Measurements from ENCODE around the gene GRK4. TPM values are rescaled to one million over a fixed set of nuclear protein-coding genes. Genes with fewer than 3 reads are reported as not detected.

The GRK4 gene
- total and polyA plus RNA-seq, 2 of the 4 experiments (the other 2 are of a cell fraction) = 1.6 to 2.2 TPM

DNA sequence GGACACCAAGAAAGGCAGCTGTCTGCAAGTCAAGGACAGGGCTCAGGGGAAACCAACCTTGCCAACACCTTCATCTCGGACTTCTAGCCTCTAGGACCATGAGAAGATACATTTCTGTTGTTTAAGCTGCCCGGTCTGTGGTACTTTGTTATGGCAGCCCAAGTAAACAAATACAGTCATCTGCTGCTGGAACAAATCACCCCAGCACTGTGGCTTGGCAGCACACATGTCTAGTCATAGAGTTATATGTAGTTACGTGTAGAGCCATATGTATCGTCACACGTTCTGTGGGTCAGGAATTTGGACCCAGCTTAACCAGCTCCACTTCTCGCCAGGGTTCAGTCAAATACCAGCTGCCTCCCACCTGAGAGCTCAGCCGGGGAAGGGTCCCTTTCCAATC, 108.4 kb downstream of the GRK4 start (continued):
- TF ChIP-seq RAD21 (IDR thresholded peaks at IDR 0.05; ENCODE audit: low read length) (no peak), NFE2L2 (IDR thresholded peaks at IDR 0.05; ENCODE audit: low read depth, low read length) (no peak), POLR2A (IDR thresholded peaks at IDR 0.05; ENCODE audit: low read depth, low read length) (no peak), MAFK (IDR thresholded peaks at IDR 0.05; ENCODE audit: low read depth, low read length) (no peak)

- TF ChIP-seq RAD21 (IDR thresholded peaks at IDR 0.05; ENCODE audit: low read length) = no peak
- no peak for TF ChIP-seq BHLHE40 (IDR thresholded peaks at IDR 0.05; ENCODE audit: low read depth, low read length)
- TF ChIP-seq MAZ (IDR thresholded peaks at IDR 0.05; ENCODE audit: borderline replicate concordance, low read depth, low read length) = 0 out of 2 replicates have a peak, but pooled peaks have one; percentile 35
- Histone ChIP-seq H2AFZ (replicated peaks; ENCODE audit: low read length, poor library complexity) (peak overlapping the region; percentile 99), H3K18ac (ENCODE audit: low read depth, low read length) (no peak overlapping the region), H3K79me1 (ENCODE audit: low read depth in 1 of 2, low read length in 2 of 2) (peaks cover 0 to 23% of the 10 kb centered on the region in 2 experiments; a peak in 2 of 4 replicates), H3K14ac (replicated peaks; ENCODE audit: low read depth, low read length) (0 out of 2 replicates have a peak overlapping the region, but pooled peaks have one; percentile 37), H2BK5ac (ENCODE audit: low read depth, low read length, poor library complexity, severe bottlenecking) (no peak overlapping the region), H2AK5ac (ENCODE audit: low read depth, low read length) (no peak overlapping the region; the same call in 1 of the 2 replicates), H2AK9ac (replicated peaks; ENCODE audit: low read depth, low read length, poor library complexity) (peak overlapping the region; percentile 56), H3K4me1 (ENCODE audit: control insufficient read depth, insufficient read depth, low read length) (peaks cover 4% of the 10 kb centered on the region; the same call in 1 of the 2 replicates), H3K9ac (ENCODE audit: low read depth, low read length) (peak overlapping the region; percentile 84), H3K4ac (ENCODE audit: low read depth, low read length) (peak overlapping the region; percentile 52), H4K20me1 (ENCODE audit: insufficient read depth, low read length) (peaks cover 31% of the 10 kb centered on the region), H2BK15ac (ENCODE audit: low read depth, low read length) (no peak overlapping the region), H2BK120ac (ENCODE audit: low read depth, low read length) (no peak overlapping the region), H3K23ac (ENCODE audit: low read depth, low read length) (no peak overlapping the region), H3K36me3 (ENCODE audit: control insufficient read depth, insufficient read depth, low read length) (no peaks in the 10 kb centered on the region), H3K27ac (ENCODE audit: insufficient read depth, low read length) (peak overlapping the region; percentile 21; the same call in 1 of the 2 replicates), H3K4me2 (ENCODE audit: low read depth, low read length) (peak overlapping the region; percentile 90), H4K5ac (ENCODE audit: low read depth, low read length) (peak overlapping the region; percentile 85), H3K4me3 (ENCODE audit: insufficient read depth, low read depth, low read length) (peak overlapping the region; percentile 89), H3K9me1 (ENCODE audit: insufficient read depth, low read length) (peaks cover 6% of the 10 kb centered on the region), H3K9me3 (ENCODE audit: control insufficient read depth, insufficient read depth, low read length) (no peaks in the 10 kb centered on the region), H3K27me3 (ENCODE audit: control insufficient read depth, insufficient read depth, low read length) (no peaks in the 10 kb centered on the region; the same call in 1 of the 2 replicates), H3K56ac (ENCODE audit: extremely low read depth, insufficient read depth, low read length) (no peak overlapping the region), H4K91ac (ENCODE audit: insufficient read depth, low read depth, low read length) (no peak overlapping the region; the same call in 1 of the 2 replicates), H2BK20ac (ENCODE audit: low read depth, low read length) (no peak overlapping the region), H4K8ac (ENCODE audit: low read depth in 2 of 2, low read length in 2 of 2) (peak overlapping the region in 1 of 2 experiments; percentile 93; a peak in 1 of 4 replicates)
- dilution Hi-C loops (cut with HindIII; ENCODE audit: low sequenced_read_pairs, unreplicated experiment) = no loop called here
- WGBS, 2 experiments (ENCODE audit: extremely low coverage in 2 of 2, insufficient read length in 1 of 2) = 23% methylated on average over 11 of the region's 54 CpGs; no CpG with 5 or more reads in 1 of the 2 experiments
- DNase-seq = no peak
- ChIA-PET CTCF (no interaction called here), POLR2A (ENCODE audit: unreplicated experiment) (no interaction called here)
- ATAC-seq (ENCODE audit: low read depth) = peak; percentile 0
- in situ Hi-C loops (cut with MboI; ENCODE audit: low sequenced_read_pairs) = no loop called here
- intact Hi-C loops (cut with micrococcal nuclease) = no loop called here
- BruUV-seq (replicated peaks) = no TSS peak
Observed at GRCh38 chr4:3073158-3074077, 110.0 kb downstream of the GRK4 start.
